ENCODE data around the gene VSTM2B.
"Not testable (repeated sequence)": the region's sequence is repeated elsewhere in the genome, so short reads cannot be mapped to it uniquely, and the experiment has no call there.

The VSTM2B gene

DNA sequence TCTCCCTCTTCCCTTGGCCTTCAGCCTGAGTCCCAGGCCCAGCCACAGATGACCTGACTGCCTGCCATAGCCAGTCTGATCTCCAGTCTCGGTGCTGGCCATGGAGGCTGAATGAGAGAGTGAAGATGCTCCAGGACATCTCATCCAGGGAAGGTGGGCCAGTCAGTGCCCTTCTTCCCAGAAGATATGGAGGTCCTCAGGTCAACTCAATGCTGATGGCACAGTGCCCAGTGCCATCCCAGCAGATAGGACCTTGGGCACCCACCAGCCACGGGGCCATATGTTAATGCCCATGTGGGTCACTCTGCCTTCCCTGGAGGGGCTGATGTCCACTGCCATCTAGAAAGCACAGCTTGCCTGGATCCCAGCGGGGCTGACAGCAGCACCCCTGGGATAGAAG lies 7.2 kb downstream of the VSTM2B start:
- no peak for DNase-seq

DNA sequence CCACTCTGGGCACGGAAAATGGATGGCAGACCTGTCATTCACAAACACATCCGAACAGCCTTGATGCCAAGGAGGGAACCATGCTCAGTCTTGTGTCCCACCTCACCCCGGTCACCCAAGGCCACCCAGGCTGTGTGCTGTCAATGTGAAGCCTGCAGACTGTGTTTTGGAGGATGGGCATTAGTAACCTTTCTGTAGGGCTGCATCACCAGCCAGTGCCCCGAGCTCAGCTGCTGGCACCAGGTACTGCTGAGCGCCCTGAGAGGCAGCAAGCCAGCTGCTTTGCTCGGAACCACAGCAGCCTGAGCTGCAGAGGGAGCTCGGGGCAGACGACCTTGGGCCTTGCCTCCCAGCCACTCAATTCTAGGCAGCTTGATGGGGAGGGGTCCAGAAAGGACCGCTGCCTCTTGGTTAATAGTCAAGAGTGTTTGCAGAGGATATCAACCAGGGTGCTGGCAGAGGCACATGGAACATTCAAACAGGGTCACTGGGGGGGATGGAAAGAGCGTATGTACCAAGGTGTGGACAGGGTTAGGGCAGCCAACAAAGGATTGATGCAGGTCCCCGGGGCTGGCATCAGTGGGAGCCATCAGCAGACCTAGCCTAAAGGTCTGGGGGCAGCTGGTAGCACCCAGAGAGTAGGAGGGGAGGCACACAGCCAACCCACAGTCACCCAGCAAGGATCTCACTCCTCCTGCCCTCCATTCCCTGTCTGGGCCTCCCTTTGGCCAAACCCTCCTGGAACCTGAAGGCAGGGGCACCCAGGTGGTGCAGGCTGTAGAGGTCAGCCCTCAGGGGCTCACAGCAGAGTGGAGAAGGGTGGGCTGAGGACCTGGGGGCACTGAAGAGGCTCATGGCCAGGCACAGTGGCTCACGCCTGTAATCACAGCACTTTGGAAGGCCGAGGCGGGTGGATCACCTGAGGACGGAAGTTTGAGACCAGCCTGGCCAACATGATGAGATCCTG lies 8.1 kb downstream of the VSTM2B start:
- DNase-seq = no peak

DNA sequence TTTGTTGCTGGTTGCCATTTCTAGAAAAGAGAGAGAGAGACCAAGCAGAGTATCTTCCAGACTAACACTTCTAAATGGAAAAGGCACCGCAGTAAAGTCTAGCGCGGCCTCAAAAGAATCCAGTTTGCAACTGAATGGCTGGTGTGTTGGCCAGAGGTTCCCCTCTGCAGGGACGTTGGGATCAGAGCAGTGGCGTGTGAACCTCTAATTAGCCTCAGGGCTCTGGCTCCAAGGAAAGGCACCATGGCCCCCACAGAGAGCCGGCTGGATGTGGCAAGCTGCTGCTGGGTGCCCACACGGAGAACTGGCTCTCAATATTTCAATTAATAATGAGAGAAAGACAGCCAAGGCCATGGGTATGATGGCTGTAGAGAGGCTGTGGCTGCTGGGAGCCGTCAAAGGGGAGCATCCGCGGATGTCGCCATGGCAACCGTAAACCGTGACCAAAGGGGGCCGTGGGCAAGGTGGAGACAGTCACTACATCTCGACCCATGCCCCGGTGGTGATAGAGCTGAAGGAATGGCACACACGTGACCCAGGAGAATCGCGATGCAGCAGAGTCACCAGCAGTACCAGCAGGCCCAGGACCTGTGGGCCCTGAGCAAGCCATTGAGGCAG lies 9.5 kb downstream of the VSTM2B start:
- DNase-seq = no peak

DNA sequence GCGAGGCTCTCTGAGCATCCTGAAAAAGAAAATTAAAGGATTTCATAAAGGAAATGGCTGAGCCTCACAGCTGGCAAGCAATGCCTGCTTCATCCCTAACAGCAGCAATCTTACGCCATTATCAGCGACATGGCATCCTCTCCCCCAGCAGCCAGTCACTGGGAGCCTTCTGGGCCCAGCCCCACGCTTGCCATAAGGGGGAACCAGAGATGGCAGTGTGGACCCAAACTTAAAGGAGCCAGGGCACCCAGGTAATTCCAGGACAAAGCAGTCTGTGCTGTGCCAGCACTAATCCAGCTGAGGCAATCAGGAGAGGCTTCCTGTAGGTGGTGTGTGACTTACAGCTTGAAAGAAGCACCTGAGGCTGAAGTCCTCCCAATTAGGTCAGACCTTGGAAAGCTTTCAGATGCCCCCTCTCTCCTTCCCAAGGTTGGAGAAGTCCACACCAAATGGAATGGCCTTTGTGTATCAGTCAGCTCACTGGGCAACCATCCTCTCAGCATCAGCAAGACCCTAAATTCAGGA lies 10.3 kb downstream of the VSTM2B start:
- DNase-seq = no peak

DNA sequence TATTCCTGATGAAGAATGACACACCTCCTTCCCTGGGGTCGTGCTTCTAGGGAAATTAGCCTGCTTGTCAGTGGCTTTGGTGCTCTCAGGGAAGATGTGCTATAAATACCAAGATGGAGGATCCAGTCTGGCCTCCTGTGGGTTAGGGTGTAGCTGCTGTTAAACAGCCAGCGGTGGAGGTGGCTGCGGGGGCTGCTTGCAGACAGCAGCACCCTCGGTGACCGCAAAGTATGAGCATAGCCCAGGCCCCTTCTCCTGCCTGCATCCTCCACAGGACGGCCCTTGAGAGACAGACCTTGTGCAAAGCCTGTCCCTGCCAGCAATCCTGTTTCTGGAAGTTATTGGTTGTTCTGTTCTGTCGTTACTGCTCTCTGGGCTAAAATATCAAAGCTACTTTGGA lies 11.4 kb downstream of the VSTM2B start:
- no peak for DNase-seq

DNA sequence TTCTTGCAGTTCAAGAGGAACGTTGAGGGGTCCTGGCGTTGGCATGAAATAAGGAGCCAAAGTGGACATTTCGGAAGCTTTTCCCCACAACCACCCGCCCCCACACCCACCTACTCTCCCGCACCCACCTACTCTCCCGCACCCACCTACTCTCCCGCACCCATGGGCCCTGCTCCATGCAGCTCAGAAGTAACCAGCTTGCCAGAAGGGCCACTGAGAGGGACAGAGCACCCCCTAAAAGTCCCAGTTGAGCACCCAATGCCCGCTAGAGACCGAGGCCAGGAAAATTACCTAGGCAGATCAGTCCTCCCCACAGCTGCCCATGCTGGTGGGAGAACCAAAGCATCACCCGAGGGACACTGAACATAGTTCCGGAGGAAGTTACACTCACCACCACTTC lies 11.8 kb downstream of the VSTM2B start:
- no peak for DNase-seq

DNA sequence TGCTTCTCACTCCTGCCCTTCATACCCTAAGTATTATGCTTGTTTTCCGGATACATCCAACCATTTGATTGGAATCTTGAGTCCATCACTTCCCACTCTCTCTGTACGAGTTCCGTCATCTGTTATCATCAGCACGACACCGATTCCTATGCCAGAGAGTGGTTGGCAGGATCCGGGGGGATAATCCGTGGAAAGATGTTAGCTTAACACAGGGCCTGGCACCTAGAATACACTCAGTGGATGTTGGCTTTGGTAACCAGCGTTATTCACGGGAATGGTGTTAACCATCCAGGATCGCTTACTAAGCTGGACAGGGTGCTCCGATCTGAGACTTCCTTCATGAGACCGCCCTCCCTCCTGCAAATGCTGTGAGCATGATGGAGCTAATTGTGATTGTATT lies 12.4 kb downstream of the VSTM2B start:
- no peak for DNase-seq

DNA sequence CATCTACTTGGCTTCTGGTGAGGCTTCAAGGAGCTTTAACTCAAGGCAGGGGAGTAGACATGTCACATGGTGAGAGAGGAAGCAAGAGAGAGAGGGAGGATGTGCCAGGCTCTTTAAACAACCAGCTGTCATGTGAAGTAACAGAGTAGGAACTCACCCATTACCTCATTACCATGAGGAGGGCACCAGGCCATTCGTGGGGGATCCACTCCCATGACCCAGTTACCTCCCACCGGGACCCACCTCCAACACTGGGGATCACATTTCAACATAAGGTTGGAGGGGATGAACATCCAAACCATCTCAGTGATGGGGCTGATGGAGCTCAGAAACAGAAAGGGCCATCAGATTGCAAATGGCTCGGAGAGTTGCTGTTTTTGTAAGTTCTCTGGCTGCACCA lies 12.9 kb downstream of the VSTM2B start:
- no peak for DNase-seq

DNA sequence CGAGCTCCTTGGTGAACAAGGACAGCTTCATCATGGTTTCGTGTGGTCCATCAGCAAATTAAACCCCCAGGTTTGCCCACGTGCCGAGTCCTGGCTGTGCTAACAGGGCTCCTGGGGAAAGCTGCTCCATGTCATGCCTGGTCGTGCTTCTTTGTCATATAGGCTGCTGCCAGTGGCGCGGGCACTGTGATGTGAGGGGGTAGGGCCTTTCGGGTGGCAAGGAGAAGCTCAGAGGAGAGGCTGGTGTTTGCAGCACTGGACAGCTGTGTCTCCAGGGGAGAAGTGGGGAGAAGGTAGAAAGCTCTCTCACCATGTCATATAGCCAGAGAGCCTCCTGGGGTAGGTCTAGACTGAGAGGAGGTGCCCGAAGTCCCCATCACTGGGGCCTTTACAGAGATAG lies 13.3 kb downstream of the VSTM2B start:
- no peak for DNase-seq

DNA sequence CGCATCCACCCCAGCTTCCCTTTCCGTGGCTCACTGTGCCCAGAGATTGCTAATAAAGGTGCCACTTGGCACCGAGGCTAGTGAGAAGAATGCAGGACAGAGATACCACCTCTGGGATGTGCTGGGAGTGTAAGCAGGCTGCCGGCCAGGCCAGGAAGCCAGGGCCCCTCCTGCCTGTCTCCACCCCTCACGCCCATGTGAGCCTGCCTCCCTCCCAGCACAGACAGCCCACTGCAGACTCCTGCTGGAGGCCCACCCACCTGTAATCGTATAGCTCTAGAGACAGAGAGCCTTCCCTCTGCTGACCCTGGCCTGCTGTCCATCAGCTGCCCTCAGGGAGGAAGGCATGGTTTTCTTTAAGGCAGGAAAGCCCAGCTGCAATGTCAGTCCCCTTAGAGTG lies 13.9 kb downstream of the VSTM2B start:
- no peak for DNase-seq

DNA sequence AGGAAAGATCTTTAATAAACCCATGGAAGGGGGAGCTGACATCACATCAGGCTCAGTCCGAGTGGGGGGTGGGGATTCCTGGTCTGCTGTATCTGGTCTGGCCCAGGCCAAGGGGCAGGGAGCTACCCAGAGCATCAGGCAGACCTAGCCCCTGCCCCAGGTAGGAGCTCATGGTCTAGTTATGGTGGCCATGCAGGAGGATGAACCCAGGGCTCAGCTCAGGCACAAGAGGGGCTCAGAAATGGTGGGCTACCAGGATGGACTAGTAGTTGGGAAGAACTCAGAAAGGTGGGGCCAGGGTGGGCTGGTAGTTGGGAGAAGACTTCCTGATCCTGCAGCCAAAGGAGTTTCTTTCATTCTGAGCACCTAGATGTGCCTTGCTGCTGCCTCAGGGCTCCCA lies 14.3 kb downstream of the VSTM2B start:
- DNase-seq = no peak

DNA sequence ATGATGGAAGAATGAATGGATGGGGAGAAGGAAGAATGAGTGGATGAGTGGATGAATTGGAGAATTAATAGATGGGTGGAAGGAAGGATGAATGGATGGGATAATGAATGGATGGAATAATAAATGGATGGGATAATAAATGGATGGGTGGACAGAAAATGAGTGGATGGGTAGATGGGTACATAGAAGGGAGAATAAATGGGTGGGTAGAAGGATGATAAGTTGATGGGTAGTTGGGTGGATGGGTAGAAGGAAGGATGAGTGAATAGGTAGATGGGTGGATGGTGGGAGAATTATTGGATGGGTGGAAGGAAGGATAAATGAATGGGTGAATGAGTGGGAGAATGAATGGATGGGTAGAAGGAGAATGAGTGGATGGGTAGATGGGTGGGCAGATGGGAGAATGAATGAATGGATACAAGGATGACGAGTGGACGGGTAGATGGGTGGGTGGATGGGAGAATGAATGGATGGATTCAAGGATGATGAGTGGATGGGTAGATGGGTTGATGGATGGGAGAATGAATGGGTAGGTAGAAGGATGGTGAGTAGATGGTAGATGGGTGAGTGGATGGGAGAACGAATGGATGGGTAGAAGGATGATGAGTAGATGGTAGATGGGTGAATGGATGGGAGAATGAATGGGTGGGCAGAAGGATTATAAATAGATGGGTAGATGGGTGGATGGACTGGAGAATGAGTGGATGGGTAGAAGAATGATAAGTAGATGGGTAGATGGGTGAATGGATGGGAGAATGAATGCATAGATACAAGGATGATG lies 15.9 kb downstream of the VSTM2B start:
- DNase-seq = no peak

DNA sequence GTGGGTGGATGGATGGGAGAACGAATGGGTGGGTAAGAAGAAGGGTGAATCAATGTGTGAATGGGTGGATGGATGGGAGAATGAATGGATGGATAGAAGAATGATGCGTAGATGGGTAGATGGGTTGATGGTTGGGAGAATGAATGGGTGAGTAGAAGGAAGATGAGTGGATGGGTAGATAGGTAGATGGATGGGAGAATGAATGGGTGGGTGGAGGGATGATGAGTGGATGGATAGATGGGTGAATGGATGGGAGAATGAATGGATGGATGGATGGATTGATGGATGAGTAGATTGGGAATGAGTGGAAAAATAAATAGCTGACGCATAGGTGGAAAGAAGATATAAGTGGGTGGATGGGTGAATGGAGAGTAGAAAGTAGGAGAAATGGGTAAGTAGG lies 16.5 kb downstream of the VSTM2B start:
- DNase-seq = no peak

DNA sequence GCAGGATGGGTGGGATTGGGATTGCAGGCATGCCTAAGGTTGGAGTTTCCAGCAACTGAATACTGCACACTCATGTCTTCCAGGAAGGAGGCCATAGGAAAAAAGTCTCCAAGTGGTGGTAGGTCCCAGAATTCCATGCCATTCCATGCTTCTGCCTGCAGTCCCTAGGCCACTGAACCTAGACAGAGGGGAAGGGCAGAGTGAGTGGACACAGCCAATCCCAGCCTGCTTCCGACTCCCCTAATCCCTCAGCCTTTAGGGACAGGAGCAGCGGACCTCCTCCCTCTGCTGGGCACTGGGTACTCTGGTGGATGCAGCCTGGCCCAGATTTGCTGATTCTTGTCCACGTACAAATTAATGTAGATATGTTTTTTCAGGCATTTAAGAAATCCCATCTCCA lies 17.0 kb downstream of the VSTM2B start:
- no peak for DNase-seq

DNA sequence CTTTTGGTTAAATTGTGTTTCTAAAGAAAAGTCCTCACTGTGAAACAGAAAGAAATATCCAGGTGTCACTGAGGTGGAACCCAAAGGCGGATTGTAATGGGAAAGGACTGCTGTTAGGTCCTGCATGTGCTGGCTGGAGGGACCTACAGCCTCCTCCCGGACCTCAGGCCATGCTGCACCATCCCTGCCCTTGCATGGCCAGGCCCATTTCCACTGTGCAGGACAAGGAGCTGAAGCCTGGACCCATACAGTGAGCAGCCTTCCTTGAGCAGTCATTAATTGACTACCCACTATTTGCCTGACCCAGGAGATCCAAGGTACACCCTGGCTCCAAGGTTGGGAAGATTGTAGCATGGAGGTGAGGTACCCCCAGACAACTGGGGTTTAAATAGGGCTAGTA lies 17.6 kb downstream of the VSTM2B start:
- no peak for DNase-seq

DNA sequence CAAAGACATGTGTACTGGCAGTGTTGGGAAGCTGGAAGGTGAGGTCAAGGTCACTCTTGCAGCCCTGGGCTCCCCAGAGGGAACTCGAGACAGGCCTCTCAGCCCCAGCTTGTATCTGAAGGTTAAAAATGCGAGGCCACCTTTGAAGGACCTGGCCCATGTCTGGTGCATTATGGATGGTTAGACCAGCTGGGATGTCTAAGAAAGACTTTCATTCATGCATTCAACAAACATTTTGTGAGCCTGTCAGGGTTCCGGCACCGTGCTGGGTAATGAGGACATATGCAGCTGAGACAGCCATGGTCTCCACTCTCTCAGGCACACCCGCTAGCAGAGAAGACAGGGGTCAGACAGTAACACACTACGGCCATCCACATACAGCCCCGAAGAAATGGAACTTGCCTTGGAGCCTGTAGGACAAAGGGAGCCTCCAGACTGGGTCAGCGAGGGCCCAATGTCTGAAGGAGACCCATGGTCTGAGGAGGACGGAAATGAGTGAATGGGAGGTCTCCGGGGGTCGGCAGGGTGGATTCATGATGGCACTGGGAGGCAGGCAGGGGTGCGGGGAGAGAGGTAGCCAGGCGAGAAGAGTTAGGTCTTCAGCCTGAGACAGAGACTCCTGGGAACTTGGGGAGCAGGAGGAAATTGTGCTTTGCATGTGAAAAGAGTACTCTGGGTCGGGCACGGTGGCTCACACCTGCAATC lies 19.0 kb downstream of the VSTM2B start:
- DNase-seq = no peak

DNA sequence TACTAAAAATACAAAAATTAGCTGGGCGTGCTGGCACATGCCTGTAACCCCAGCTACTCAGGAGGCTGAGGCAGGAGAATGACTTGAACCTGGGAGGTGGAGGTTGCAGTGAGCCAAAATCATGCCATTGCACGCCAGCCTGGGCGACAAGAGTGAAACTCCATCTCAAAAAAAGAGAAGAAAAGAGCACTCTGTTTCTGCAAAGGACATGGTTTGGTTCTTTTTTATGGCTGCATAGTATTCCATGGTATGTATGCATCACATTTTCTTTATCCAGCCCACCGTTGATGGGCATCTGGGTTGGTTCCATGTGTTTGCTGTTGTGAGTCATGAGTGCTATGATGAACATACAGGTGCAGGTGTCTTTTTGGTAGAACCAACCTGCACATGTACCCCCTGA lies 19.7 kb downstream of the VSTM2B start:
- DNase-seq = not testable (repeated sequence)

DNA sequence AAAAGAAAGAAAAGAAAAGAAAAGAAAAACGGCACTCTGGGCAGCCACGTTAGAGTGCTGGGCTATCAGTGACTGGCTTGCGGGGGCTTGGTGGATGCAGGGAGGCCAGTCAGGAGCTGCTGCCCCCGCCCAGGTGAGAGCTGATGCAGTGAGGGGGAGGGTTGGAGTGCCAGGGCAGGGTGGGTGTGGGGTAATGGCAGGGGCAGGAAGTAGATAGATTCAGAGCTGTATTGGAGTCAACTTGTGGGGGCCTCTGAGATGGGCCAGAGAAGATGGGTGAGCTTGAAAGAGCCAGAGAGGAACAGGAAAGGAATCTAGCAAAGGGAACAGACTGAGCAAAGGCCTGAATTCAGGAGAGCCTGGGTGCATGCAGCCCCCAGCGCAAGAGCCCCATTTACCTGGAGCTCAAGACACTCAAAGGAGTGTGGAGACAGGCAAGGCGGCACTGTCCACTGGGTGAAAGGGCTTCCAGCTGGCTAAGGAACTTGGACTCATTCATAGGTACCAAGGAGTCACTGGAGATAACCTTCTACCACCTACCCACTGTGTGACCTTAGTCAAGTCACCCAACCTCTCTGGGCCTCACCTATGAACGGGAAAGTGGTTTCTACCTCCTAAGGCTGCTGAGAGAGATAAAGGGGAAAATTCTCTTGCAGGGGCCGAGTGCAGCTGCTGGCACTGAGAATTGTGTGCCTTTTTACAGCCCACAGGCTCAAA lies 20.2 kb downstream of the VSTM2B start:
- no peak for DNase-seq

DNA sequence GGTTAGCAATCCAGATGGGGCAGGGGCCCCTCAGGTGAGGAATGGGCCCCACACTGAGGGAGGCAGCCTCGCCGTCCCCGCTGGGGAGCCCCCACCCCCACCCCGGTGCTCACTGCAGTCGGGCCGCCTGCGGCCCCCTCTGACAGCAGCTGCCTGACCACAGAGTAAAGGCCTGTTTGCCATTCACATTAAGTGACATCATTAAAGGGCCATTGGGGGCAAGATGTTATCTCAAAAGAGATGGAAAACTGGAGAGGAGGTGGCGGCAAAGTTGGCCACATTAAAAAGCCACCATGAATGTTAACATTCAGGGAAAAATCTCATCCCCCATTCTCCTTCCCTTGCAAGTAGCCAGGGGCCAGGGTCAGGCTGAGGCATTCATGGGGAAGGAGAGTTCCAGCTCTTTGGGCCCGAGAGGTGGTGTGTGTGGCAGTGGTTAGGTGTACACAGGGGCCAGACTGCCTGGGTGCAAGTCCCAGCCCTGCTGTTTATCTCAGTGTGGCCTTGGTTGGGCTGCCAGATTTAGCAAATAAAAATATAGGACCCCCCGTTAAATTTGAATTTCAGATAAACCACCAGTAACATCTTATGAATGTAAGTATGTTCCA lies 20.9 kb downstream of the VSTM2B start:
- DNase-seq = no peak

DNA sequence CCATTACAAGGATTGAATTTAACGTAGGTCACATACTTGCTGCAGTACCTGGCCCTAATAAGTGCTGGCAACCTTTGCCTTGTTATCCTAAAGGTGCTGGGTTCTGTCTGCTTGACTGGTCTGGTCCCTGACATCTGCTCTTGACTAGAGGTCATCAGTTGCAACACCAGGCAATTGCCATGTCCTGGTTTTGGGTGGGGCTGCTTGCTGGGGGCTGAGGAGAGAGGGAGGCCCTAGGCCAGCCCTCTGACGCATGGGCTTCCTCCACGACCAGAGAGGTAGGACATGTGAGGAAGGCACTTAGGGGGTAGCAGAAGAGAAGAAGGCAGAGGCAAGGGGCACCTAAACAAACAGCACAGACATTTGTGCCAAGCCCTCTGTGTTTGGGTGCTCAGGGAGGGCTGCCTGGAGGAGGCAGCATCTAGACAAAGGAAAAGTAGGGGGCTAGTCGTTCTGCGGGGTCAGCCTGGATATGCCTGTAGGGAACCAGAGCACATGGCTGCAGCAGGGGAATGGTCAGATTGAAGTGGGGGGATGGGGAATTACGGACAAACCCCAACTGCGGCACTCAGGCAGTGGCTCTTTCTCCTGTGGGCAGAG lies 21.7 kb downstream of the VSTM2B start:
- no peak for DNase-seq

DNA sequence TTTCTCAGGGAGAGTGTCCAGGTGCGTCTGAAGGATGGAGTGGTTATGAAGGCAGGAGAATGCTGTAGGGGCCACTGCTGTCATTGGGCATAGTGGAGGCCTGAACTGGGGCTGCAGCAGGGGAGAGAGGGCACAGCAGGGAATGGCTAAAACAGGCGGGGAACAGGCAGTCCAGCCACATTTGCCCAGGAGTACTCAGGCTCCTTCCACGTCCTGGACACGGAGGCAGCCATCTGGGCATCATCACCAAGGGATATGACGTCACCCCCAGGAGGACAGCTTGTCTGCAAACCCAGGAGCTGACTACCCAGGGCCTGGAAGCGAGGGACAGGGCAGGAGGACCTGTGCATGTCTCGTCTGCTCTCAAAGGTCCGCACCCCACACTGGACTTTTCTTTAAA lies 22.2 kb downstream of the VSTM2B start:
- no peak for DNase-seq
